Measurements from ENCODE around the gene TMEFF1.

DNA sequence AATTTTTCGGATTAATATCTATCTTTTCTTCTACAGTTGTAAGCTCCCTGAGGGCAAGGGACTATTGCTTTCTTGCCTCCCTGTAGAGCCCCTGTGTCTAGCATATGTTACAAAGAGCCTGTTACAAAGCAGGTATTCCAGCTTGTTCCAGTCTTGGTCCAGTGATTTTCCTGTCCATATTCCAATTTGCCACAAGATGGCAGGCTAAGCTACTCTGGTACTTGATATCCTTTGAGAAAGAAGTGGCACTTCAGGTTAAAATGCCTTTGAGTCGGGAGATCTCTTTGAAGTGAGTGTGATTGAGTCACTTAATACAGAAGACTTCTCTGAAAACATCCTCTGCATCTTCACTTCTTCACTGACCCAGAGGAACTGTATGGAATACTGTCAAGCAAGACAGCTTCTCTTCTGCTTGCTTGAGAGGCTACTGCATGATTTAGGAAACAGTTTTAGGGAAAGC is 129.4 kb downstream of the TMEFF1 start:
- TF ChIP-seq, protein P1, sequence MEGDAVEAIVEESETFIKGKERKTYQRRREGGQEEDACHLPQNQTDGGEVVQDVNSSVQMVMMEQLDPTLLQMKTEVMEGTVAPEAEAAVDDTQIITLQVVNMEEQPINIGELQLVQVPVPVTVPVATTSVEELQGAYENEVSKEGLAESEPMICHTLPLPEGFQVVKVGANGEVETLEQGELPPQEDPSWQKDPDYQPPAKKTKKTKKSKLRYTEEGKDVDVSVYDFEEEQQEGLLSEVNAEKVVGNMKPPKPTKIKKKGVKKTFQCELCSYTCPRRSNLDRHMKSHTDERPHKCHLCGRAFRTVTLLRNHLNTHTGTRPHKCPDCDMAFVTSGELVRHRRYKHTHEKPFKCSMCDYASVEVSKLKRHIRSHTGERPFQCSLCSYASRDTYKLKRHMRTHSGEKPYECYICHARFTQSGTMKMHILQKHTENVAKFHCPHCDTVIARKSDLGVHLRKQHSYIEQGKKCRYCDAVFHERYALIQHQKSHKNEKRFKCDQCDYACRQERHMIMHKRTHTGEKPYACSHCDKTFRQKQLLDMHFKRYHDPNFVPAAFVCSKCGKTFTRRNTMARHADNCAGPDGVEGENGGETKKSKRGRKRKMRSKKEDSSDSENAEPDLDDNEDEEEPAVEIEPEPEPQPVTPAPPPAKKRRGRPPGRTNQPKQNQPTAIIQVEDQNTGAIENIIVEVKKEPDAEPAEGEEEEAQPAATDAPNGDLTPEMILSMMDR (IDR thresholded peaks at IDR 0.05) = peak; percentile 81
- no peak for TF ChIP-seq EZH2phosphoT487 (IDR thresholded peaks at IDR 0.05)
